ENCODE results near the gene PSMC2. TPM values are rescaled to one million over a fixed set of nuclear protein-coding genes. Genes with fewer than 3 reads are reported as not detected.

The PSMC2 gene
- total RNA-seq, 1 donor from 2014 or later: 111 TPM

DNA sequence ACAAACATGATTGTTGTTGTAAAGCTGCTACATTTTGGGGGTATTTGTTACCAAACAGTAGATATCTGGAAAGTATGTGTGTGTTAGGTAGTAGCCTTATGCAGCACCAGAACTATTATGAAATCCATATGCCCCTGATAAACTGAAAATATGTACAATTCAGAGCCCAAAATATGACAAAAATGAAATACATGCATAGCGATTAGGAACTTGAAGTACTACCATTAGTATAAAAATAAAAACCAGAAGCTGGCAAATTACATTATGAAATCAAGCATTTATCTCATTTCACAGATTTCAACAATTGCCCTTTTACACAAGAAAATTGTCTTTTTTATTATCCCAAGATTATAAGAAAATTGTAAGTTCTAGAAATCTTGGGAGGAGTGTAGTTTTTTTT, 64.7 kb downstream of the PSMC2 start:
- intact Hi-C loops (cut with micrococcal nuclease): no loop called here

DNA sequence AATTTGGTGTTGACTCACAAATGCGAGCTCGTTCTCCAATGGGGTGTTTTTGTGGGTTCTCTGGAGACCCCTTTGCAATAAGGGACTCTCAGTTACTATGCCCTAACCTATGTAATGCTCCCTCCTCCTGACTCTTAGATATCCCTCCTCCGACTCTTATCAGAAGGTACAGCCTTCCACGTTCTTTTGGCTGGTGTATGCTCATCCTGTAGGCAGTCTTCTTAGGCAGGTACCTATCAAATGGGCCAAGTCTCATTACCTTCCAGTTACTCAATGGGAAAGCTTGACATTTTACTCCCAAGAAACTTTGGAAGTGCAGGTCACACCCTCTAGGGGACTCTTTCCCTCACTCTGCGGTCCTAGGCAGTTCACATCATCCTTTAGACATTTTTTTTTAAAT, 66.0 kb downstream of the PSMC2 start:
- peaks cover 32% of the 10 kb centered on the region for H3K27me3 ChIP-seq (ENCODE audit: low read depth)
- H3K27ac ChIP-seq (replicated peaks): no peak overlapping the region
- no peak for DNase-seq
- TF ChIP-seq, protein P1, sequence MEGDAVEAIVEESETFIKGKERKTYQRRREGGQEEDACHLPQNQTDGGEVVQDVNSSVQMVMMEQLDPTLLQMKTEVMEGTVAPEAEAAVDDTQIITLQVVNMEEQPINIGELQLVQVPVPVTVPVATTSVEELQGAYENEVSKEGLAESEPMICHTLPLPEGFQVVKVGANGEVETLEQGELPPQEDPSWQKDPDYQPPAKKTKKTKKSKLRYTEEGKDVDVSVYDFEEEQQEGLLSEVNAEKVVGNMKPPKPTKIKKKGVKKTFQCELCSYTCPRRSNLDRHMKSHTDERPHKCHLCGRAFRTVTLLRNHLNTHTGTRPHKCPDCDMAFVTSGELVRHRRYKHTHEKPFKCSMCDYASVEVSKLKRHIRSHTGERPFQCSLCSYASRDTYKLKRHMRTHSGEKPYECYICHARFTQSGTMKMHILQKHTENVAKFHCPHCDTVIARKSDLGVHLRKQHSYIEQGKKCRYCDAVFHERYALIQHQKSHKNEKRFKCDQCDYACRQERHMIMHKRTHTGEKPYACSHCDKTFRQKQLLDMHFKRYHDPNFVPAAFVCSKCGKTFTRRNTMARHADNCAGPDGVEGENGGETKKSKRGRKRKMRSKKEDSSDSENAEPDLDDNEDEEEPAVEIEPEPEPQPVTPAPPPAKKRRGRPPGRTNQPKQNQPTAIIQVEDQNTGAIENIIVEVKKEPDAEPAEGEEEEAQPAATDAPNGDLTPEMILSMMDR (IDR thresholded peaks at IDR 0.05; ENCODE audit: borderline replicate concordance): no peak
- H3K9me3 ChIP-seq (replicated peaks): no peaks in the 10 kb centered on the region
- no peak overlapping the region for H3K4me3 ChIP-seq
- H3K36me3 ChIP-seq: no peaks in the 10 kb centered on the region
- intact Hi-C loops (cut with micrococcal nuclease): no loop called here
- no peaks in the 10 kb centered on the region for H3K4me1 ChIP-seq

More for the DNA sequence above, 64.7 kb downstream of the PSMC2 start:
- H3K4me3 ChIP-seq: no peak overlapping the region
- H3K36me3 ChIP-seq: no peaks in the 10 kb centered on the region
- TF ChIP-seq, protein P1 (IDR thresholded peaks at IDR 0.05; ENCODE audit: borderline replicate concordance): no peak
- H3K27ac ChIP-seq (replicated peaks): no peak overlapping the region
- H3K4me1 ChIP-seq: no peaks in the 10 kb centered on the region
- H3K27me3 ChIP-seq (ENCODE audit: low read depth): peaks cover 26% of the 10 kb centered on the region
- DNase-seq: no peak
- H3K9me3 ChIP-seq (replicated peaks): no peaks in the 10 kb centered on the region

DNA sequence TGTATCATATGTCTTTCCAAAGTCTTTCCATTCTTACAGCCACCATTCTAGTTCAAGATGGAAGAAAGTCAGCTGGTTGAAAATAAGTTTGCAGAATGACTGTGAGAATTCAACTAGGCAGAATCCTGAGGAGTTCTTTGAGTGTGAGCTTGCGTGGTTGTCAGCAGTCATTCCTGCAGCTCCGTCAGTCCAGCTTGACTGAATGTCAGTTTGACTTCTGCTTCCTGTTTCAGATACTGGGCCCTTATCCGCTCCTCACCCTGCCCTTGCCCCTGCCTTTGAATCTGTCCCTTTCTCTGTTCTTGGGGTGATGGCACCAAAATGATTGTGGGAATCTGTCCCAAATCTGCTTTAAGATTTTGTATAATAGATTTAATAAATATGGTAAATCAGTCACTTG, 70.8 kb downstream of the PSMC2 start:
- no peaks in the 10 kb centered on the region for H3K4me1 ChIP-seq
- H3K9me3 ChIP-seq (replicated peaks): no peaks in the 10 kb centered on the region
- intact Hi-C loops (cut with micrococcal nuclease): no loop called here
- H3K36me3 ChIP-seq: no peaks in the 10 kb centered on the region
- no peak for DNase-seq
- H3K27ac ChIP-seq (replicated peaks): no peak overlapping the region
- peaks cover 15% of the 10 kb centered on the region for H3K27me3 ChIP-seq (ENCODE audit: low read depth)
- H3K4me3 ChIP-seq: no peak overlapping the region
- TF ChIP-seq, protein P1 (IDR thresholded peaks at IDR 0.05; ENCODE audit: borderline replicate concordance): no peak

Other genes with a start within 250 kb of the PSMC2 start
- gene NAPEPLD, start 198.5 kb upstream of the PSMC2 start, total RNA-seq: 11.7 TPM
- gene PMPCB, start 50.2 kb upstream of the PSMC2 start, total RNA-seq: 78.1 TPM
- gene DNAJC2, start 2.9 kb upstream of the PSMC2 start, total RNA-seq: 13.9 TPM
- not detected for gene SLC26A5, start 98.6 kb downstream of the PSMC2 start, total RNA-seq